ENCODE measurements around the gene BMPER.

DNA sequence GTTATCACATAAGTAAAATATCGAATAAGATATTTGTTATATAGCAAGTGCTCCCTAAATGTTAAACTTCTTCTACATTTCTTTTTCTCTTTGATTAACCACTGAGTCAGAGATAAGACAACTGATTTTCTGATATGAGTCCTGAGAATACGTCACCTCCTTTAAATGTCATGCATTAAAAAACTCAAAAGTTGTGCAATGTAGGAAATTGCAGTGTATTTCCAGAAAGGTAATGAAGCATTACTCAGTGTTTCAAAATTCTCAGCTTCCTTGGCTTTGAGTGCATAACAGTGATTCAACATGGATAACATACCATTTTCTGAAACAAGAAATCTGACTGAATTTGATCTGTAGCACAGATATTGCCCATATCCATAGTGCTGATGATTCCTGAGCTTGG, 155.8 kb downstream of the BMPER start:
- no peak for TF ChIP-seq CTCF (IDR thresholded peaks at IDR 0.05)
- TF ChIP-seq EP300 (IDR thresholded peaks at IDR 0.05), result peak in 1 of 2 donors; percentile 16

Measured in tibial nerve (tissue), 4 donors.